Endodermal cell (in vitro differentiated cells): ENCODE results near the gene FEM1C. TPM values are rescaled to one million over a fixed set of nuclear protein-coding genes. Genes with fewer than 3 reads are reported as not detected.

Source experiments
- DNase-seq: peaks from one replicate; pipeline ENCODE4 v3.0.0-alpha.2; 2017
- H3K27ac ChIP-seq: 2 replicates; pipeline ENCODE4 v1.5.1; 2013; ENCODE audit warnings: mild to moderate bottlenecking, low read depth, low read length, moderate library complexity
- H3K27me3 ChIP-seq: 2 replicates; pipeline ENCODE4 v1.6.1; 2013; ENCODE audit warnings: mild to moderate bottlenecking, low read length, moderate library complexity; ENCODE audit not compliant: insufficient read depth, control insufficient read depth, poor library complexity, severe bottlenecking
- H3K36me3 ChIP-seq: 2 replicates; pipeline ENCODE4 v1.7.0; 2013; ENCODE audit warnings: mild to moderate bottlenecking, low read length, moderate library complexity; ENCODE audit not compliant: control insufficient read depth, insufficient read depth
- H3K4me1 ChIP-seq: one replicate; pipeline ENCODE4 v1.7.0; 2013; ENCODE audit warnings: low read length; ENCODE audit not compliant: control insufficient read depth, insufficient read depth
- H3K4me3 ChIP-seq: 2 replicates; pipeline ENCODE4 v1.5.1; 2013; ENCODE audit warnings: mild to moderate bottlenecking, low read length, moderate library complexity
- H3K9ac ChIP-seq: 2 replicates; pipeline ENCODE4 v1.6.1; 2013; ENCODE audit warnings: mild to moderate bottlenecking, low read length, moderate library complexity; ENCODE audit not compliant: poor library complexity, severe bottlenecking; ENCODE audit errors: extremely low read depth
- H3K9me3 ChIP-seq: 2 replicates; pipeline ENCODE4 v1.6.1; 2013; ENCODE audit warnings: mild to moderate bottlenecking, low read length, moderate library complexity; ENCODE audit not compliant: control insufficient read depth
- H3K27ac Mint-ChIP-seq: 2 replicates; pipeline ENCODE4 v1.8.0; 2020; ENCODE audit warnings: mixed read lengths
- H3K27me3 Mint-ChIP-seq: 2 replicates; pipeline ENCODE4 v1.8.0; 2021; ENCODE audit warnings: mild to moderate bottlenecking, mixed read lengths; ENCODE audit not compliant: insufficient read depth
- H3K36me3 Mint-ChIP-seq: 2 replicates; pipeline ENCODE4 v1.8.0; 2020; ENCODE audit warnings: low read depth, mixed read lengths
- H3K4me1 Mint-ChIP-seq: 2 replicates; pipeline ENCODE4 v1.8.0; 2020; ENCODE audit warnings: mixed read lengths
- H3K4me3 Mint-ChIP-seq: 2 replicates; pipeline ENCODE4 v1.8.0; 2020; ENCODE audit warnings: mild to moderate bottlenecking, moderate library complexity, mixed read lengths
- H3K9me3 Mint-ChIP-seq: 2 replicates; pipeline ENCODE4 v1.8.0; 2020; ENCODE audit warnings: mild to moderate bottlenecking, mixed read lengths
- CTCF ChIP-seq: fragments of 200-600 bp; sonication (generic); conservative IDR thresholded peaks from 2 replicates; pipeline ENCODE4 v1.5.0; 2021; ENCODE audit warnings: antibody characterized with exemption, mild to moderate bottlenecking
- WGBS, 2 experiments: methylation state at CpG; one replicate each; pipeline versions ENCODE4 v1.1.5 to v1.1.7; 2013; ENCODE audit warnings: missing lambda C conversion rate in 2 of 2, mixed read lengths in 1 of 2; ENCODE audit not compliant: insufficient coverage in 1 of 2, insufficient read length in 1 of 2; 5-methylcytosine and 5-hydroxymethylcytosine counted together
- long read RNA-seq, 4 experiments: library from polyadenylated mRNA in 2 of 4; library from RNA in 1 of 4; library from capped mRNA in 1 of 4; stranded (forward) in 3 of 4; unstranded in 1 of 4; transcript quantifications; one replicate each; pipeline ENCODE4 v2.0.0, GENCODE V29; 2020 to 2021; ENCODE audit warnings: inconsistent platforms in 1 of 4
- polyA plus RNA-seq, 2 experiments: library from polyadenylated mRNA; stranded (reverse); fragments of 50-300 nt; gene quantifications; one replicate each; pipeline ENCODE4 v1.2.3, GENCODE V29; 2013
- total RNA-seq, 2 donors: library from RNA; stranded (reverse); fragmentation: NEBNext Ultra II Directional in 1 of 2; extraction: Animal tissue kit (Norgen Biotek cat#: 25700) in 1 of 2; gene quantifications; 2 replicates in 1 of 2; 3 replicates in 1 of 2; pipeline ENCODE4 v1.2.1, GENCODE V29; 2021

Gene FEM1C
- 10 to 100 TPM; 12.3 to 14.4 TPM for total RNA-seq
- 15.4 TPM for polyA plus RNA-seq (2013, experiment 1 of 2)
- polyA plus RNA-seq (2013, experiment 2 of 2) = 15.0 TPM
- long read RNA-seq, experiment 1, full-length matches to known transcripts = 1 of 5 reads
- long read RNA-seq, experiment 1, partial matches to known transcripts = 0 of 5 reads
- long read RNA-seq, experiment 1, other reads (novel, unspliced or antisense) = 4 of 5 reads
- long read RNA-seq, experiment 2, full-length matches to known transcripts = 14 of 19 reads
- long read RNA-seq, experiment 2, partial matches to known transcripts = 0 of 19 reads
- long read RNA-seq, experiment 2, other reads (novel, unspliced or antisense) = 5 of 19 reads
- long read RNA-seq, experiment 3, full-length matches to known transcripts = 27 of 30 reads
- long read RNA-seq, experiment 3, partial matches to known transcripts = 0 of 30 reads
- long read RNA-seq, experiment 3, other reads (novel, unspliced or antisense) = 3 of 30 reads
- long read RNA-seq, experiment 4 = 0 reads

- peaks cover 11% of the 10 kb centered on the region for H3K9me3 Mint-ChIP-seq
- peak within 1 kb of the TSS; percentile 95 for H3K27ac ChIP-seq
- H3K4me1 Mint-ChIP-seq = peaks cover 38% of the 10 kb centered on the region
- H3K27me3 ChIP-seq = no peaks in the 10 kb centered on the region
- peak within 1 kb of the TSS; percentile 98 for H3K27ac Mint-ChIP-seq
- peak within 1 kb of the TSS; percentile 85 for H3K9ac ChIP-seq
- no peaks in the 10 kb centered on the region for H3K4me1 ChIP-seq
- no peak for TF ChIP-seq CTCF
- H3K36me3 ChIP-seq = peaks cover 14% of the 10 kb centered on the region
- no peaks in the 10 kb centered on the region for H3K27me3 Mint-ChIP-seq
- H3K9me3 ChIP-seq = peaks cover 11% of the 10 kb centered on the region
- peak within 1 kb of the TSS; percentile 97 for H3K4me3 Mint-ChIP-seq
- peak within 1 kb of the TSS; percentile 92 for H3K4me3 ChIP-seq
- H3K36me3 Mint-ChIP-seq = peaks cover 12% of the 10 kb centered on the region
- DNase-seq = peak; percentile 100
- WGBS, 2 experiments = 1 to 16% methylated on average over 8 to 82 of the region's 82 CpGs
Observed at GRCh38 chr5:115544436-115545350, at the start of gene FEM1C. TSS of gene FEM1C (minus strand) at chr5:115544775. CDS start at chr5:115543493, 1,282 bp downstream.

- TF ChIP-seq CTCF = no peak
- Histone ChIP-seq H3K4me1 (no peaks in the 10 kb centered on the region), H3K4me3 (no peak overlapping the region), H3K9ac (no peak overlapping the region), H3K9me3 (no peaks in the 10 kb centered on the region), H3K27me3 (no peaks in the 10 kb centered on the region), H3K36me3 (no peaks in the 10 kb centered on the region), H3K27ac (no peak overlapping the region)
- Mint-ChIP-seq H3K27ac (no peak overlapping the region), H3K9me3 (no peaks in the 10 kb centered on the region), H3K36me3 (no peaks in the 10 kb centered on the region), H3K4me3 (no peak overlapping the region), H3K27me3 (no peaks in the 10 kb centered on the region), H3K4me1 (no peaks in the 10 kb centered on the region)
- DNase-seq = no peak
- WGBS, 2 experiments = 85 to 100% methylated on average over 1 to 3 of the region's 3 CpGs
Observed at GRCh38 chr5:115589043-115589442, 44.5 kb upstream of the FEM1C start.

GRCh38 chr5:115588640-115589039 lies 44.1 kb upstream of the FEM1C start:
- TF ChIP-seq CTCF = no peak
- Histone ChIP-seq H3K9me3 (no peaks in the 10 kb centered on the region), H3K27ac (no peak overlapping the region), H3K9ac (no peak overlapping the region), H3K4me1 (no peaks in the 10 kb centered on the region), H3K36me3 (no peaks in the 10 kb centered on the region), H3K27me3 (no peaks in the 10 kb centered on the region), H3K4me3 (no peak overlapping the region)
- no peak overlapping the region for H3K27ac Mint-ChIP-seq
- WGBS, 2 experiments = 86 to 100% methylated on average over 2 to 4 of the region's 4 CpGs
- no peak overlapping the region for H3K4me3 Mint-ChIP-seq
- H3K4me1 Mint-ChIP-seq = no peaks in the 10 kb centered on the region
- no peak for DNase-seq
- H3K36me3 Mint-ChIP-seq = no peaks in the 10 kb centered on the region
- H3K27me3 Mint-ChIP-seq = no peaks in the 10 kb centered on the region
- H3K9me3 Mint-ChIP-seq = no peaks in the 10 kb centered on the region
